Activated CD4-positive, alpha-beta T cell treated with anti-CD3 and anti-CD28 coated beads, Interleukin-2, Interleukin-4, amounts not matched to agents 100 ng/mL and 50 ng/mL, durations not matched to agents 16 hours and 8 hours (primary cell): ENCODE data around the gene ABTB2.

ENCODE experiments used
- DNase-seq: peaks from one replicate; pipeline ENCODE4 v3.0.0-alpha.2; 2020; ENCODE audit warnings: low spot score

Gene ABTB2

DNA sequence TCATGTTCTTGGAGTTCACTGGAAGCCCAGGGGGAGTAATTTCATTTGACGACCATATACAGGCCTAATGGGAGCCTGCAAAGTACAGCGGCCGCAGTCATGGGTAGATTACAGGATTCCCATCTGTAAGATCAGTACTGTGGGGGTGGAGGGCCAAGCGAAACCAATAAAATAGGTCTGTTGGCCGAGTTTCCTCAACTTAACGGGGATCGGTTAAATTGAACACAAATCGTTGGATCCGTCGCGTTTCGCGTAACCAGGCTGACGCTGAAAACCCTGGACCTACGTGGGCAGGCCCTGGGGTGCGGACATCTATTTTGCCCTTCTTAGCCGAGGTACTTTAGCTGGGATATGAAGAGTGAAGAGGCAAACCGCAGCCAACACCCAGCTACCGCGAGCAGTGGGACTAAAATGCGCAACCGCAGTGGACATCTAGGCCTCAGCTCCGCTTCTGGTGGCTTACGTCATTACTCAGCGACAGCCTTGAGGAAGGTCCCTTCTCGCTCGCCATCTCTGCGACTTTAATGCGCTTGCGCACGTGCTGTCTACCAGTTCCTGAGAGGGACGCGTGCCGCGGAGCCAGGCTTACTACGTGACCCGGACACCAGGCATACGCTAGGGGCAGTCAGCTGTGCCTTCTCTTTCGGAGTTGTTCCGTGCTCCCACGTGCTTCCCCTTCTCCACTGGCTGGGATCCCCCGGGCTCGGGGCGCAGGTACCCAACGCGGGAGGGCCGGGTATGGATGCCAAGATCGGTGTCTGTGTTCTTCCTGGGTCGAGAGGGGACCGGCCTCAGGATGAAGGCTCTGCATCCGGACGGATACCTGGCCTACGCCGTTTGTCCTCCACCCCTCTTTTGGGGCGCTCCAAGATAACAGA, 252.5 kb downstream of the ABTB2 start, which contains the start of gene NAT10:
Gene NAT10, plus strand, starts transcription at position 551 of the 878 bp plus-strand sequence. CDS start 2,597 bp downstream, outside the sequence.
- DNase-seq = peak; percentile 98

DNA sequence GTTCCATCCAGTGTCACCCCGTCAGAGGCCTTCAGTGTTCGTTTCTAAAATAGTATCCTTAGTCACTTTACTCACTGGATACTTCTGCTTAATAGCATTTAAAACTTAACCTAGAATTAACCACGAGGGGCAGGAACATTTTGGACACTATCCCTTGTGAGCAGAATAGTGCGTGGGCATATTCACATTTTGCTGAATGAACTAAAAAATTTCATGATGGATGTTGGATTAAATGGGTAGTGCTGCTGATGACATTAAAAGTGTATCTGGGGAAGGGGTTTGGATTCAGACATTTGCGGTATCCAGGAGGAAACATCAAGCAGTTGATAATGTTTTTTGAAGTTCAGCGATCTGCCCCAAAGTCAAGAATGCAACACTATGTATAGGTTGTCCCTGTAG, 253.1 kb downstream of the ABTB2 start:
- DNase-seq = no peak
